ENCODE results near the gene TMEM158.

TMEM158 gene

GRCh38 chr3:45199837-45200648, 26.0 kb downstream of the TMEM158 start:
- in situ Hi-C loops (cut with MboI; ENCODE audit: low sequenced_read_pairs, unreplicated experiment), result loop anchor here (25.0 kb wide), 1 partner anchor 462 kb away; no protein-coding TSS in a partner anchor
- no peak for DNase-seq (ENCODE audit: low spot score)
- TF ChIP-seq, protein P1, sequence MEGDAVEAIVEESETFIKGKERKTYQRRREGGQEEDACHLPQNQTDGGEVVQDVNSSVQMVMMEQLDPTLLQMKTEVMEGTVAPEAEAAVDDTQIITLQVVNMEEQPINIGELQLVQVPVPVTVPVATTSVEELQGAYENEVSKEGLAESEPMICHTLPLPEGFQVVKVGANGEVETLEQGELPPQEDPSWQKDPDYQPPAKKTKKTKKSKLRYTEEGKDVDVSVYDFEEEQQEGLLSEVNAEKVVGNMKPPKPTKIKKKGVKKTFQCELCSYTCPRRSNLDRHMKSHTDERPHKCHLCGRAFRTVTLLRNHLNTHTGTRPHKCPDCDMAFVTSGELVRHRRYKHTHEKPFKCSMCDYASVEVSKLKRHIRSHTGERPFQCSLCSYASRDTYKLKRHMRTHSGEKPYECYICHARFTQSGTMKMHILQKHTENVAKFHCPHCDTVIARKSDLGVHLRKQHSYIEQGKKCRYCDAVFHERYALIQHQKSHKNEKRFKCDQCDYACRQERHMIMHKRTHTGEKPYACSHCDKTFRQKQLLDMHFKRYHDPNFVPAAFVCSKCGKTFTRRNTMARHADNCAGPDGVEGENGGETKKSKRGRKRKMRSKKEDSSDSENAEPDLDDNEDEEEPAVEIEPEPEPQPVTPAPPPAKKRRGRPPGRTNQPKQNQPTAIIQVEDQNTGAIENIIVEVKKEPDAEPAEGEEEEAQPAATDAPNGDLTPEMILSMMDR (IDR thresholded peaks at IDR 0.05; ENCODE audit: borderline replicate concordance, control extremely low read depth, extremely low read depth, insufficient read depth, missing control alignments), result no peak

DNA sequence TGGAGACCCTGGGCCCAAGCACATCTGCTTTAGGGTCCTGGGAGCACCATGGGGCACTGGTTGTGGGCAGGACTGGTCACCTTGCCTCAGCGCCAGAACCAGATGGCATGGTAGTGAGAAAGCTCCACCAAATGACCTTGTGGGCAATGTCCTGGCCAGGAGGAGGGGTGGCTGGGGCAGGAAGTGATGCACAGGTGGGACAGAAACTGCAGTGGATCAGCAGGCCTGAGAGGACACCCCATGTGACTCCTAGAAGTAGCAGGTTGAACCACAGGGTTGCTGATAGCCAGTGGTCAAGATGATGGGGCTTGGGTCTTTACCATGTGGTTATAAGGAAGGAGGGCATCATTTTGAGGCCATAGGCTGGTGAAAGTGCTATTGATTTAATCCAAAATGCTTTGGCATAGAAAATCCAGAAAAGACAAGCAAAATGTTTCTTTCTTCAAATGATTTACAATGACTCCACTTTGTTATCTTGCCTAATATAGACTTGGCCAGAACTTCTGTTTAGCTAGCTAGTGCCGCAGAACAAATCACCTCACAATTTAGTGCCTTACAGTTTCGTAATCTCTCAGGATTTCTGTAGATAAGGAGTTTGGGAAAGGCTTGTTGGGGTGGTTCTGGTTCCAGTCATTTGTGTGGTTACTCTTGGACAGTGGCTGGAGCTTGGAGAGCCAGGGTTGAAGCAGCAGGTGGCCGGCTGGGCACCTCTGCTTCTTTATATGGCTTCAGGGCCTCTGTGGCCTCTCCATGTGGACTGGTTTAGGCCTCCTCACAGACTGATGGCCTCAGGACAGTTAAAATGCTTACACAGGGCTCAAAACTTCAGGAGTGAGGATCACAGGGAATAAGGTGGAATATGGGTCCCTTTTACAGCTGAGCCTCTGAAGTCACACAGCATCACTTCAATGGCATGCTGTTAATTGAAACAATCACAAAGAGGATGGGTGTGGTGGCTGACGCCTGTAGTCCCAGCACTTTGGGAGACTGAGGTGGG, 27.5 kb downstream of the TMEM158 start:
- in situ Hi-C loops (cut with MboI; ENCODE audit: low sequenced_read_pairs, unreplicated experiment), result no loop called here
- DNase-seq (ENCODE audit: low spot score), result no peak
- TF ChIP-seq, protein P1 (IDR thresholded peaks at IDR 0.05; ENCODE audit: borderline replicate concordance, control extremely low read depth, extremely low read depth, insufficient read depth, missing control alignments), result no peak

DNA sequence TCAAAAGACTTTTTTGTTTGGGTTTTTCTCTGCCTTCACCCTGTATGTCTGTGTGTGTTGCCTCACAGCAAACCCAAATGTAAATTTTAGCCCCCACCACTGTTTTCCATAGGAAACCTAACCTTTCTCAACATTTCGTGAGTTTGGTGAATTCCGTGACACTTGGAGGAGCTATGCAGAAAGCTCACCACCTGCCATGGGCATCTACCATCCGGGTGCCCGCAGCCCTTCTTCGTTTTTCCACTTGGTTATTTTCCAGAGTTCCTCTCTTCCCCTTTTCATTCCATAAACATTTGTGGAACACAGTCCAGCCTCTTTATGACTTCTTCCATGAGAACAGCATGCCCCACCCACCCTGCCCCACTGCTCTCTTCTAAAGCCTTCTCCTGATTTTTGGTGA, 31.3 kb downstream of the TMEM158 start:
- TF ChIP-seq, protein P1 (IDR thresholded peaks at IDR 0.05; ENCODE audit: borderline replicate concordance, control extremely low read depth, extremely low read depth, insufficient read depth, missing control alignments), result no peak
- in situ Hi-C loops (cut with MboI; ENCODE audit: low sequenced_read_pairs, unreplicated experiment), result no loop called here
- no peak for DNase-seq (ENCODE audit: low spot score)

DNA sequence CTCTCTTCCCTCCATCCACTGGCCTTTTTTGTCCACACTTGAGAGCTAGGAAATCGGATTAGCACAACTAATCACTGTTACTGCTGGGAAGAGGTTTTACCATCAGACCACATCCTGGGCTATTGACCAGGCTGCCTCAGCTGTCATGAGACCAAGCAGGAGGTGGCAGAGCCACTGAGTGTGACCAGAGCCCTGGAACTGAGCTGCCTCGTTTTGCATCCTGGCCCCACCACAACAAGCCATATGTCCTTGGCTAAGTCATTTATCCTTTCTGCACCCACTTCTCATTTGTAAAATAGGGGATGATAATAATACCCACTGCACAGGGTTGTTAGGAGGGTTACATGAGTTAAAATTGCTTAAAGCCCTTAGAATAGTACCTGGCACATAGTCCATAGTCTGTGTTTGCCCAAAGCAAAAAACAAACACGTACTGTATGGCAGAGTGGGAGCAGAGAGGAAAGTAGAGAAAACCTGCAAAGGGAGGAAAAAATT, 34.1 kb downstream of the TMEM158 start:
- in situ Hi-C loops (cut with MboI; ENCODE audit: low sequenced_read_pairs, unreplicated experiment), result no loop called here
- TF ChIP-seq, protein P1 (IDR thresholded peaks at IDR 0.05; ENCODE audit: borderline replicate concordance, control extremely low read depth, extremely low read depth, insufficient read depth, missing control alignments), result no peak
- DNase-seq (ENCODE audit: low spot score), result no peak

GRCh38 chr3:45191424-45191823, 34.7 kb downstream of the TMEM158 start:
- TF ChIP-seq, protein P1 (IDR thresholded peaks at IDR 0.05; ENCODE audit: borderline replicate concordance, control extremely low read depth, extremely low read depth, insufficient read depth, missing control alignments), result no peak
- DNase-seq (ENCODE audit: low spot score), result no peak
- in situ Hi-C loops (cut with MboI; ENCODE audit: low sequenced_read_pairs, unreplicated experiment), result no loop called here

All from GM13976 (cell line).